HG03342 (cell line): ENCODE measurements around the gene KCNQ1.

Source experiments
- ATAC-seq: cut with Tn5 transposase; IDR thresholded peaks from one replicate; pipeline ENCODE4 v1.9.1; 2021; ENCODE audit warnings: mild to moderate bottlenecking, moderate library complexity; ENCODE audit not compliant: unreplicated experiment

The KCNQ1 gene

DNA sequence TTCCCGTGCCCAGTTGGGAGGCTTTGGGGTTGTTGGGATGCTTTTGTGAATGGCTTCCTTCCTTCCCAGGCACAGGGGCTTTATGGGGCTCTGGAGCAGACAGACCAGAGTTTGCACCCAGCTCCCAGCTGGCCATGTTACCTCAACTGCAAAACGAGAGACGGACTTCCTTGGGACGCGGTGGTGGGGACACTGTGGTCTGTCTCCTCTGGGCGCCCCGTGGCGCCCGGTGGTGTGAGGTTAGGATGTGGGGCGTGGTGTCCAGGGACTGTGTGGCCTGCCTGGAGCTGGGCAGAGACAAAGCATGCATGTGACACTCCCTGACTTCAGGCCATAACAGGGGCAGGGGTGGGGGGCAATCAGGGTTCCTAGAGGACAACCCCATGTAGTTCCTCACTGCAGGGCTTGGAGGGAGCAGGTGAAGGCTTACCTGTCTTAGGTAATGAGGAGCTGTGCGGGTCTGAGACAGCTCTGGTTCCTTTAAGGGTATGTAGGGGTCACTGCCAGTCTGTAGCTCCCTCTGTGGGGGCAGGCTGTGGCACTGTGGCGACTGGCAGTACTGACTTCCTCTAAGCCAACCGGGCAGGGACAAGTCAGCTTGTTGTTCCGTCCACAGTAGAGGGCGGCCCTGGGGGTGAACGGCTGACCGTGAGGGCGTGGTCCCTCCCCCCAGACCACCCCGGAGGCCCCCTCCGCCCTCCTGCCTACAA lies 14.4 kb downstream of the KCNQ1 start:
- ATAC-seq: no peak

DNA sequence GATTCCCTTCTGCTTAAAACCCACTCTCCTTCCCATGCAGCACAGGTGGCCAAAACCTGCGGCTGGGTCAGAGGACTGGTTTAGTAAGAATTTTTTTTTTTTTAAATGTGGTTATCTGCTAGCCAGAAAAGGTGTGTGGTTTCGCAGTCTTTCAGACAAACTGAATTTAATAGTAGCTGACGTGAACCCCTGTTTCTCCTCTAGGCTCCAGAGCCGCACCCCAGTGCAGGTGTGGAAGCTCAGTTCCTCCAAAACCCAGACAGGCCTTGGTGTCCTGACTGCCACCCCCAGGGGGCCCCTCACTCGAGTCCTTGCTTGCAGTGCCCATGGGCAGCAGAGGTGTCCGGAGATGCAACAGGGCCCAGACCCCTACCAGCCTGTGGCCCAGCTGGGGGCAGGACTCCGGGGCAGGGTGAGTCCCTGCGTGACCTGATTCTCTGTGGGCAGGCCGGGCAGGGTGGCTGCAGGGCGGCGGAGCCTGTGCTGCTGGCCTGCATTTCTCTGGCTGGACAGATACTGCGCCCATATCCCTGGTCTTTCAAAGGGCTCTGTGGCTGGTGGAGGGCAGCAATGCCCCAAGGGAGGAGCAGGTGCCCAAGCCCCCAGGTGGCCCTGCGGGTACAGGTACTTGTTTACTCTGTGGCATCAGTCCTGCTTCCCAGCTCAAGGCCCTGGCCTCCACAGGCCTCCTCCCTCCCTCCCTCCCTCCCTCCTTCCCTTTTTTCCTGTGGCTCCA lies 15.2 kb downstream of the KCNQ1 start:
- ATAC-seq: no peak

DNA sequence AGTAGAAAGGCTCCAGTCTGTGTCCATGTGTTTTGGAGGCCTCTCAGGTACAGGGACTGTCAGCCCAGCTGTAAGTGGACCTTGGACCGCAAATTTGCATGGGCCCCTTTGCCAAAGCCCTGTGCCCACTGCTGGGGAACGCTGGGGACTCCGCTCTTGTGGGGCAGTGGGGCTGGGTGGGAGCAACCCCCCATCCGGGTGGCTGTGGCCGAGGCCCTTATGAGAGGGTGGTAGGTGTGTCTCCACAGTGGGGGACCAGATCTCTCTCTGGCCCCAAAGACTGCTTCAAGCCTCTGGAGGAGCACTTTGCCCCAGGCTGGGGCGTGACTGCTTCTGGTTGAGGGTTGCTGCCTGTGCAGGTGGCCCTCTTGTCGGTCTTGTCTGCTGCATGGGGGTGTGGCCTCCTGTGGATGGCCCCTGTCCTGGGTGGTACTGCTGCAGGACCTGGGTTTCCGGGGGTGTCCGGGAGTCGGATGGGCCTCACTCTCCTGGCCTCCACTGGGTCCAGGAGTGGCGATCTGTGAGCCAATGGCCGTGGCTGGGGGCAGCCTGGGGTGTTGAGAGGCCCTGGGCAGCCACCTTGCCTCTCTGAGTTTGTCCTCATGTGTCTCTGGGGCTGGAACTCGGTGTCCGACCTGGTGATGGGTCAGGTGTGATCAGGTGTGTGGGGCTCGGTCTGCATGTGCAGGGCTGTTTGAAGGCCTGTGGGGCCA lies 15.9 kb downstream of the KCNQ1 start:
- ATAC-seq: no peak

DNA sequence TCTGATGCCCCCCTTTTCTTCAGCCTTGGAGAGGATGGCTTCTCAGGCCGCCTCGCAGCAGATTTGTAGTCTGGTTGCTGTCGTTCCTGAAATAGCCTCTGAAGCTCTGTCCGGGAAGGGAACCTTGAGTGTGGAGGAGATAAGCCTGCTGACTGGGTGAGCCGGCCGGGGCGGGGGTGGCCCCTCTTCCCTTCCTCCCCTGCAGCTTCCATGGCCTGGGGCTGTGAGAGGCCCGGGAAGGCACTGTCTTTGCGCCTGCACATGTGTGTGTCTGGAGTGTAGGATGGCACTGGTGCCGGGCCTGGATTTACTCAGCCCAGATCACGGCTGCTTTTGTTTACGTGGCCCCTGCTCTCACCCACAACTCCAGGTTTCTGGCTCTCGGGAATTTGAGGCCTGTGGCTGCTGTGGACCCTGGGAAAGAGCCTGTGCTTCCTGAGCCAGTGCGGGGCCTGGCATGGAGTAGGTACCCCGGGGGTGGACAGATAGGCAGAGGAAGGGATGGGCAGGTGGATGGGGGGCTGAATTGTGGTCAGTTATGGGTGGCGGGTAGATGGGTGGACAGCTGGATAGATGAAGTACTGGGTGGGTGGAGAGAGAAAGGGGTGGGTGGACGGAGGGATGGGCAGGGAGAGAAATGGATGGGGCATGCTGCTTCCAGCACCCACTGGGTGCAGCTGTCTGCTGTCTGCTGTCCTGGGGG lies 16.6 kb downstream of the KCNQ1 start:
- ATAC-seq: no peak

DNA sequence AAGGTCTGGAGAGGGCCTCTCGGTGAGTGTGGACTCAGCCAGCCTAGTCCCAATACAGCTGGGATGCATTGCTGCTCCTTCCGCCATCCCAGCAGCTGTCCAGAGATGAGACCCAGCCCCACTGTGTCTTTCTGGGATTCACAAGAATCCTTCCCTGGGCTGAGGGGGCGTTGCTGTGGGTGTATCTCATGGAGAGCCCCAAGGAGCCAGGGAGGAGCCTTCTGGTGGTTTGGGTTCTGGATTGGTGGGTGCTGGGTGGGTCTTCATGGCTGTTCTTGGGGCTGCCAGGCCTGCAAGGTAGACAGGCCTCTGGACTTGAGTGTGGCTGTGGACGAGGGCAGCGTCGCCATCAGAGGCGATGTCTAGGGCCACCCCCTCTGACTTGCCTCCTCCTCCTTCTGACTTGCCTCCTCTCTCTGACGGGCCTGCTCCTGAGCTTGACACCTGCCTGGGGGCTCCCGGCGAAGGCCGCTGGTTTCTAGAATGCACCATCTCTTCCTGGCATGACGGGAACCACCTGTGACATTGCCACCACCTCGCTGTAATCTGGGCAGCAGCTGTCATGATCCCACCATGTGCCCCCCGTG lies 17.2 kb downstream of the KCNQ1 start:
- ATAC-seq: no peak

DNA sequence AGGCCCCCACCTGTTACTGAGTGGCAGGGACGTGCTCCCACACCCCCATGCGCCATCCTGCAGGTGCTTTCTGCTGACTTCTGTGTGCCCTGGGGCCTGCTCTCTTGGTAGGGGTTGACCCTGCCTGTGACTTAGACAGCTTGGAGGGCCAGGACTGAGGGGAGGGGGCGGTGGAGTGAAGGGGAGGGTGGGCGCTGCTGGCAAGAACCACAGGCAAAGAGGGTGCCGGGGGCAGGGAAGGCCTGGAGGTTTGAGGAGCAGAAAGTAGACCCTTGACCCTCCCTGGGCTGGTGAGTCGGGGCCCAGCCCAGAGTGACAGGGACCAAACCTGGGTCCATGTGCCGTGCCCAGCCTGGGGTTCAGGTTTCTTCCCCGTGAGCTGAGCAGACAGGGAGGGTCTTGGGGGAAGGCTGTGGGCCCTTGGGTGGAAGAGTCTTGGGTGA lies 17.8 kb downstream of the KCNQ1 start:
- ATAC-seq: no peak

DNA sequence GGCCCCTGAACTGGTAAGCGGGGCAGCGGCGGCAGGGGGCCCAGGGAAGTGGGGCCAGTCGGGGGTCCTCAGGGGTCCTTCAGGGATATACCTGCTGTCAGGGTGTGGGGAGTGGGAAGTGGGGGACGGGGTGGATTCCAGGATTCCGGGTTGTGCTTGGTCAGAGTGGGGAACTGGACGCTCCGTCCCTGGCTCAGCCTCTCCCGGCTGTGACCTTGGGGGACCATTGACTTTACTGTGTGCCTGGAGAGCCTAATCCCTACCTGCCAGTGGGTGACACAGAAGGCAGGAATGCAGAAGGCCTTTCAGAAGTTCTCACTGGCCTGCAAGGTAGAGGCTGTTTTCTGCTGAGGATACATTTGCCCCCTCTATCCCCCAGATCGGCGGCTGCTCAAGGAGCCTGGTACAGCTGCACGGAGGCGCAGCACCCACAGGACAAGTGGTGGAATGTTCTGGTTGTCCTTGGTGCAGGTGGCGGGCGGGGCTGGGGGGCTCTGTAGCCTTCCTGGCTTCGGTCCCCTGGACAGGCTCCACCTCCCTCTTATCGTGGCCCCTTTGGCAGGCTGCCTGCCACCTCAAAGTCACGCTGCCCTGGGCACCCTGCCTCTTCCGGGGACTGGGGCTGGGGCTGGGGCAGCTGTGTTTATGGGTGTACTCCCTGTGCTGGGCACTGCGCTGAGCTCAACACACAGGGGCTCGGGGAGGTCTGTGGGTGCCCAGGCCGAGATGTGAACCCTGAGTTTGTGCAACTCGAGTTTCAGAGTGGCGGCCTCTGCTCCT lies 18.4 kb downstream of the KCNQ1 start:
- ATAC-seq: no peak

DNA sequence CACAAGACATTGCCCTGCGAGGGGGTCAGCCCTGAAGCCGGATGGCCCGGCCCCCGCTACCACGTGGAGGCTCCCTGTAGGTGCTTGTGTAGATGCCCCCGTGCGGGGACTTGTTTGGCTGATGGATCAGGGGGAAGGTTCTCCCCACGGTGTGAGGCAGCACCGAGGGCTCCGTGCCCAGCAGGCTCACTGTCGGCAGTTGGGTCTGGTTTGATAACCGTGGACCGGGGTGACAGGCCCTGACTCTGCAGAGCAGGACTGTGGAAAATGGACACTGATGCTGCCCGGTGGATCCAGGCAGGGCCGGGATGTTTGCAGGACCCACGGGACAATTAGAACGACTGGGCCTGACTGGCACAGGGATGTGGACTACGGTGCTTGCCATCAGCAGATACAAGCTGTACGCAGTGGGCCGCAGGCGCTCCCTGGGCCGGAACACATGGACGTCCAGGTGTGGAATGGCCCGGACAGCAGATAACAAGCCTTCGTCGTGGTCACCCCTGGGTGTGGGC lies 19.0 kb downstream of the KCNQ1 start:
- ATAC-seq: no peak

DNA sequence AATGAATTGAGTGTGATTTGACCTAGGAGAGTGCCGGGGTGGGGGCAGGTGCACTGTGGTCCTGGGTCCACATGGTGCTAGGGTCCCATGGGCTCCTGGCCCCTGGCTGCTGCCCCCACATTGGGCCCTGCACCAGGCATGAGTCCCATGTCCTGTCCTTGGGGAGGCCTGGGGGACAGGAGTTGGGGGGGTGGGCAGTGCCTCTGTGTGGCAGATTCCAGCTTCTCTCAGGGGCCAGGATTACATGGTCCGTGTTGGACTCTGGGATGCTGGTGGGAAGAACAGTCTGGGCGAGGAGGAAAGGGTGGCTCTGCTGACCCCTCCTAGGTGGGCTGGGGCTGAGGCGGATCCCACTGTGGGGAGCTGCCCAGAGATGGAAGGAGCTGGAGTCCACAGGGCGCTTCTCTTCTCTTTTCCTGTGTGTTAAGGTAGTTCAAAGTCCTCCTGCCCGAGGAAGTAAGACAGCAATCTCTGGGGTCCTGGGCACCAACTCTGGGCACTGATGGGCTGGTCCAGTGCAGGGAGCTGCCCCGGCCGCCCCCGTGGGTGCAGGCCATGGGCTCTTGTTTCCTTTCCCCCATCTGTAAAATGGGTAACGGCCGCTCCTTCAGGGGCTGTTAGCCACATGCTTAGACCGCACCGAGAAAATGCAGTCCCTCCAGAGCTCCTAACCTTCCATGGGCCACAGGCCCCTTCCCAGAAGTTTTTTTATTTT lies 19.8 kb downstream of the KCNQ1 start:
- no peak for ATAC-seq

DNA sequence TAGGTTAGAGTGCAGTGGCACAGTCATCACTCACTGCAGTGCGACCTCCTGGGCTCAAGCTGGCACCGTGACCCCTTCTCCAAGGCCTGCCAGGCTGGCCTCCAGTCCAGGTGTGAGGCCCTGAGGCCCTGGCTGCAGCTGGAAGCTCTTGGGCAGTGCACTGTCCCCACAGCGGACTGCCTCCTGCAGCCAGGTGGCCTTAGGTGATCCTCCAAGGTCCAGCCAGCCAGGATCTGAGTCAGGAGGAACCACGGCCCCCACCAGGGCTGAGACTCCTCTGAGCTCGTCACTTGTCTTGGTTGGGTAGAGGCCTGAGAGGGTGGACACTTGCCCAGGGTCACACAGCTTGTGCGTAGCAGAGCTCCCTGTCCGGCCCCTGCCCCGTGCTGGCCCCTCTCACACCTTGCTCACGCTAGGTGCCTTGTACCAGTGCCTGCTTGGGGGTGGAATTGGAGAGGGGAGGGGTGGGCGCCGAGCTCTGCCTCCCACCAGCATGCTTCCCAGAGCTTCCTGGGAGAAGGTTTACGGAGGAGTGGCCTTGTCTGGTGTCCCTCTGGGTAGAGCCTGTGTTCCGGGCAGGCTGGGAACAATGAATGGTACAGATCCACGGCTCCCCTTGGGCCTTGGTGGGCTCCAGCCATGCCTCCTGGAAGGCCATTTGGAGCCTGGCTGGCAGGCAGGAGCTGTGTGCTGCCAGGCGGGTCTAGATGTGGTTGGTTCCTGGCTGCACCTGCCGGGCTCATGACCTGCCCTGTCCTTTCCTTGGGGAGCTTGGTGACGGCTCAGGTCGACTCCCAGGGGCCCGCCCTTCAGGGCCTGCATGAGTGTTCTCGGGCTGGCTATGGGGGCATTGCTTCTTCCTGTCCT lies 20.6 kb downstream of the KCNQ1 start:
- ATAC-seq: no peak

DNA sequence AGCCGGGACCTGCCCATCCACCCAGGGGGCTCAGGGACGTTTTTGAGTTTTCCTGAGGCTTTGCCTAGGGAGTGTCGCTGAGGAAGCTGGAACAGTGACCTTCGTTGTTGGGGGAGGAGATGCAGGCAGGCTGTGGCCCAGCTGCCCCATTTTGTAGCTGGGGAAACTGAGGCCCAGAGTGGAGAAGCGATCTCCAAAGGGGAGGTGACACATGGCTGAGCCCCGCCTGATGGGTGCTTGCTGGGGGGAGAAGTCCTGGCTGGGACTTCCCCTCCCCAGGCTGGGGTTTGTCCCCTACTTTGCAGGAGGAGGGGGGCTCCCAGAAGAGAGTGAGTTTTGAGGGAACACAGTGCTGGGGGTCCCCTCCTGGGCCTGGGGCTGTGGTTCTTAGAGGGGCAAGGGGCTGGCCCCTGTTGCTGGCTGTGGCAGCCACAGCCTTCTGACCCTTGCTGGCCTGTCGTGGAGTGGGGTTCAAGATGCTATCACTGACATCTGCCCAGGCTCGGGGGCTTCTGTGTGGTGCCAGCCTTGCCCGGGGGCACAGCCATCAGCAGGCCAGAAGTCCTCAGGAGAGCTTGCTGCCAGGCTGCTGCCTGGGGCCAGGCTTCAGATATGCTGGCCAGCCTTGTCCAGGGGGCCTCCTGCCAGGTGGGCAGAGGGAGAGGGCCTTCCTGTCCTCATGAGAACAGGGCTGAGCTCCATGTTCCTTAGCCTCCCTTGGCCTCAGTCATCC lies 21.4 kb downstream of the KCNQ1 start:
- no peak for ATAC-seq

DNA sequence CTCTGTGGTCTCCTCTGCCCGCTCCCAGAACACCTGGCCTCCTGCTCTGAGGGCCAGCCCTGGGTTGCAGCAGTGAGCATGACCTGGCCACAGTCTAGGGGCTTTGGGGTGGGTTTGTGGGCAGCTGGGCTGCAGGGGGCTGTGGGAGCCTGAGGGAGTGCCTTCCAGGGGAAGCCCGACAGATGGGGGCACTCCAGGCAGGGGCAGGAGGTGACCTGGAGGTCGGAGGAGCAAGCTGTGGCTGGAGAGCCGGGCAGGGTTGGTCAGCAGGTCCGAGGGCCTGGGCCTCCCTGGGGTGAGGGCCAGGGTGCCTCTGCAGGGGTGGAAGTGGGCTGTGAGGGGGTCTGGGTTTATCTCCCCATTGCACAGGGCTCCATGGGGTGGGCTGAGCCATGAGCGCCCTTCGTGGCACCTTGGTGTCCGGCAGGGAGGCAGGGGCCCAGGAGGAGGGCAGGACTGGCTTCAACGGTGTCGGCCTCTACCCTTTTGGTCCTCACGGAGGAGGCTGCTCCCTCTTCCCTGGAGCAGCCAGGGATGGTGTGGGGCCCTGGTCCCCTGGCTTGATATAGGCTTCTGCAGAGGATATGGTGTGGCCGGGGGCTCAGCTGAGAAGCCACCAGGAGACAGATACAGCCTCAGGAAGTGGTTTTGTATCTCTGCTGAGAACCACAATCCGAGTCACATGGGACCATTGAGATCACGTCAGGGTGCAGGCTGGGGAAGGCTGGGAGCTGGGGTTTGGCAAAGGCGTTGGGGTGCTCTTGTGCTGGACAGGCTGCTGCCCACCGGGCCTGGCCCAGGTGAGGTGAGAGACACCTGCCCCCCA lies 22.3 kb downstream of the KCNQ1 start:
- ATAC-seq: no peak

DNA sequence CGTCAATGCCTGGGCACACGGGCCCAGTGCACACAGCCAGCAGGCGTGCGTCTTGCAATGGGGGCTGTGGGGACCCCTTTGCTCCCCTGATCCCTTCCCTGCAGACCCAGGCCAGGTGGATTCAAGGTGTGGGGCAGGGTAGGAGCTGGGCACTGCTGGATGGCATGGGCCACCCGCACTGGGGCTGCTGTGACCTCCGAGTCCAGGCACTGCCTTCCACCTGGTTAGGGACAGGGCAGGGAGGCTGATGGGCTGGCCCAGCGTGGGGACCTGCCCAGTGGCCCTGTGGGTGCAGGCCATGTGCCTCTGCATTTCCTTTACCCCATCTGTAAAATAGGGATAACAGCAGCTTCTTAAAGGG lies 22.9 kb downstream of the KCNQ1 start:
- no peak for ATAC-seq

DNA sequence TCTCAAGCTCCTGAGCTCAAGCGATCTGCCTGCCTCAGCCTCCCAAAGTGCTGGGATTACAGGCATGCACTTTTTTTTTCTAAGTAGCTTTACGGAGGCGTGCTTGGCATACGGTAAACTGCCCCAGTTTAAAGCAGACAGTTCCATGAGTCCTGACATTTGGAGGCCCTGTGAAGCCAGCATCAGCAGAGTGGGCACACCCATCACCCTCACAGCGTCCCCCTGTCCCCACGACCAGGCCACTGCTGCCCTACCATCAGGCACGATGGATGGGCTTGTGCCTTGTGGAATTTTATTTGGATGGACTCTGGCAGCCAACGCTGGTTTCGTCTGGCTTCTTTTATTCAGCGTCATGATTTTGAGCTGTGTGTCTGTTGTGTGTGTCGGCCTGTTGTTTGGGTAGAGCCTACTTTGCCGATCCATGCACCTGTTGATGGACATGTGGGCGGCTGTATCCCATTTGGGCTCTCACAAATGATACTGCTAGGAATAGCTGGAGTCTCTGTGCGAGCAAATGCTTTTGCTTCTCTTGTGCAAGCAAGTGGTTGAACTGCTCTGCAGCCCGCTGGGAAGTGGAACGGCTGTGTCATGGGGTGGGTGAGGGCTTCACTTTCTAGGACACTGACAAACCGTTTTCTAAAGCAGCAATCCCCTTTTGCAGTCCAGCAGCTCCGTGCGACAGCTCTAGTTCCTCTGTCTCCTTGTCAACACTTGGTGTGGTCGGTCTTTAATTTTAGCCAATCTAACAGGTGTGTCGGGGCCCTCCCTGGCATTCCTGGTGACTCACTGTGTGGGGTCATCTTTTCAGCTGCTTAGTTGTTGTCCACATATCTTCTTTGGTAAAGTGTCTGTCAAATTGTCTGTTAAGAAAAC lies 23.8 kb downstream of the KCNQ1 start:
- no peak for ATAC-seq

DNA sequence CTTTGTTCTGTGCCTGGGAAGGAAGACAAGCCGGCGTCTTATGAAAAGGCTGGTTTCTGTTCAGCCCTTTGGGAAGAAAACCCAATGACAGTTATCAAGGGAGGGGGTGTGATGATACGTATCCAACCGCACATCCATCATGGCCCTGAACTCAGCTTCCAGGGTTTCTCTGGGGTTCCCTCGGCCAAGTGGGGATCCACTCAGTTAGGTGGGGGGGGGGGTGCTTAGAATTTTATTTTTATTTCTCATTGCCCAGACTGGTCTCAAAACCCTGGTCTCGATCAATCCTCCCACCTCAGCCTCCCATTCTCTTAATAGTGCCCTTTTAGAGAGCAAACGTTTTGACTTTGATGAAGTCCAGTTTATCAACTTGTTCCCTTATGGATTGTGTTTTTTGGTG lies 25.7 kb downstream of the KCNQ1 start:
- ATAC-seq: no peak
